ENCODE results near the gene ACKR3. TPM values are rescaled to one million over a fixed set of nuclear protein-coding genes. Genes with fewer than 3 reads are reported as not detected.

The ACKR3 gene
- total and polyA plus RNA-seq, 2 experiments from 2014 or later, result 1.0 to 3.0 TPM

DNA sequence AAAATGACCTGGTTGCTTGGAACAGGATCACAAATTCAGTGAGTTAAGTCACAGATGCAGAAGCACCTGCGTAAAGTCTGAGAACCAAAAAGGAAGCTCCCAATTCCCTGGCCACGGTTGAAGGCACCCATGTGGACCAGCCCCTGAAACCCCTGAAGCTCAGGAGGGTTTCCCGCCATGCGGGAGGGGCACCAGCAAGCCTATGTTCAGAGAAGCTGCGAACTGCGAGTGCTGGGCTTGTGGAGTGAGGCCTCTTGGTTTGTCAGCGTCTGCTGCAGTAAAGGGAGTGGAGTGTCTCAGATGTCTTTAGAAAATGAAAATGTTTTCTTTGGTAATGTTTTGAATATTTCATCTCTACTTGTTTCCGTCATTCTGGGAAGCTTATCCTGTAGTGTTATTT, 16.1 kb upstream of the ACKR3 start:
- H3K4me3 ChIP-seq, result no peak overlapping the region
- ATAC-seq, result no peak
- no peak overlapping the region for H3K4me2 ChIP-seq
- H3K9me3 Mint-ChIP-seq, result peaks cover 6% of the 10 kb centered on the region; the same call in 1 of the 3 replicates
- H4K20me1 ChIP-seq (replicated peaks; ENCODE audit: insufficient read depth), result no peaks in the 10 kb centered on the region
- TF ChIP-seq STAT1 (IDR thresholded peaks at IDR 0.05; ENCODE audit: unreplicated experiment) (no peak), JUNB (IDR thresholded peaks at IDR 0.05; ENCODE audit: unreplicated experiment) (no peak), NANOG (IDR thresholded peaks at IDR 0.05; ENCODE audit: borderline replicate concordance) (no peak), CREB1 (CRISPR knock-in tag; IDR thresholded peaks at IDR 0.05; ENCODE audit: low read depth) (no peak), EZH2 (IDR thresholded peaks at IDR 0.05; ENCODE audit: low read depth, unreplicated experiment) (no peak), POLR2AphosphoS5 (IDR thresholded peaks at IDR 0.05; ENCODE audit: low read depth) (no peak), ZNF114 (CRISPR knock-in tag; IDR thresholded peaks at IDR 0.05) (no peak), ETS1 (IDR thresholded peaks at IDR 0.05) (no peak), EZH2phosphoT487 (IDR thresholded peaks at IDR 0.05; ENCODE audit: unreplicated experiment) (no peak), ZNF462 (CRISPR knock-in tag; IDR thresholded peaks at IDR 0.05) (no peak), ZNF331 (CRISPR knock-in tag; IDR thresholded peaks at IDR 0.05; ENCODE audit: low read depth) (no peak)
- TF ChIP-seq, protein P1, sequence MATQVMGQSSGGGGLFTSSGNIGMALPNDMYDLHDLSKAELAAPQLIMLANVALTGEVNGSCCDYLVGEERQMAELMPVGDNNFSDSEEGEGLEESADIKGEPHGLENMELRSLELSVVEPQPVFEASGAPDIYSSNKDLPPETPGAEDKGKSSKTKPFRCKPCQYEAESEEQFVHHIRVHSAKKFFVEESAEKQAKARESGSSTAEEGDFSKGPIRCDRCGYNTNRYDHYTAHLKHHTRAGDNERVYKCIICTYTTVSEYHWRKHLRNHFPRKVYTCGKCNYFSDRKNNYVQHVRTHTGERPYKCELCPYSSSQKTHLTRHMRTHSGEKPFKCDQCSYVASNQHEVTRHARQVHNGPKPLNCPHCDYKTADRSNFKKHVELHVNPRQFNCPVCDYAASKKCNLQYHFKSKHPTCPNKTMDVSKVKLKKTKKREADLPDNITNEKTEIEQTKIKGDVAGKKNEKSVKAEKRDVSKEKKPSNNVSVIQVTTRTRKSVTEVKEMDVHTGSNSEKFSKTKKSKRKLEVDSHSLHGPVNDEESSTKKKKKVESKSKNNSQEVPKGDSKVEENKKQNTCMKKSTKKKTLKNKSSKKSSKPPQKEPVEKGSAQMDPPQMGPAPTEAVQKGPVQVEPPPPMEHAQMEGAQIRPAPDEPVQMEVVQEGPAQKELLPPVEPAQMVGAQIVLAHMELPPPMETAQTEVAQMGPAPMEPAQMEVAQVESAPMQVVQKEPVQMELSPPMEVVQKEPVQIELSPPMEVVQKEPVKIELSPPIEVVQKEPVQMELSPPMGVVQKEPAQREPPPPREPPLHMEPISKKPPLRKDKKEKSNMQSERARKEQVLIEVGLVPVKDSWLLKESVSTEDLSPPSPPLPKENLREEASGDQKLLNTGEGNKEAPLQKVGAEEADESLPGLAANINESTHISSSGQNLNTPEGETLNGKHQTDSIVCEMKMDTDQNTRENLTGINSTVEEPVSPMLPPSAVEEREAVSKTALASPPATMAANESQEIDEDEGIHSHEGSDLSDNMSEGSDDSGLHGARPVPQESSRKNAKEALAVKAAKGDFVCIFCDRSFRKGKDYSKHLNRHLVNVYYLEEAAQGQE (IDR thresholded peaks at IDR 0.05; ENCODE audit: unreplicated experiment), result no peak
- TF ChIP-seq, protein P2, sequence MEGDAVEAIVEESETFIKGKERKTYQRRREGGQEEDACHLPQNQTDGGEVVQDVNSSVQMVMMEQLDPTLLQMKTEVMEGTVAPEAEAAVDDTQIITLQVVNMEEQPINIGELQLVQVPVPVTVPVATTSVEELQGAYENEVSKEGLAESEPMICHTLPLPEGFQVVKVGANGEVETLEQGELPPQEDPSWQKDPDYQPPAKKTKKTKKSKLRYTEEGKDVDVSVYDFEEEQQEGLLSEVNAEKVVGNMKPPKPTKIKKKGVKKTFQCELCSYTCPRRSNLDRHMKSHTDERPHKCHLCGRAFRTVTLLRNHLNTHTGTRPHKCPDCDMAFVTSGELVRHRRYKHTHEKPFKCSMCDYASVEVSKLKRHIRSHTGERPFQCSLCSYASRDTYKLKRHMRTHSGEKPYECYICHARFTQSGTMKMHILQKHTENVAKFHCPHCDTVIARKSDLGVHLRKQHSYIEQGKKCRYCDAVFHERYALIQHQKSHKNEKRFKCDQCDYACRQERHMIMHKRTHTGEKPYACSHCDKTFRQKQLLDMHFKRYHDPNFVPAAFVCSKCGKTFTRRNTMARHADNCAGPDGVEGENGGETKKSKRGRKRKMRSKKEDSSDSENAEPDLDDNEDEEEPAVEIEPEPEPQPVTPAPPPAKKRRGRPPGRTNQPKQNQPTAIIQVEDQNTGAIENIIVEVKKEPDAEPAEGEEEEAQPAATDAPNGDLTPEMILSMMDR (conservative IDR thresholded peaks at IDR 0.05; ENCODE audit: low read depth in 2 of 2), result no peak
- peaks cover 6% of the 10 kb centered on the region for H3K4me1 ChIP-seq (ENCODE audit: insufficient read depth)
- no peaks in the 10 kb centered on the region for H3K27me3 ChIP-seq (ENCODE audit: insufficient read depth)
- no peak overlapping the region for H3K27ac ChIP-seq (ENCODE audit: low read depth)
- H3K27ac Mint-ChIP-seq, result no peak overlapping the region
- H3K4me1 Mint-ChIP-seq, result peaks cover 30% of the 10 kb centered on the region
- H3K36me3 ChIP-seq (ENCODE audit: insufficient read depth), result no peaks in the 10 kb centered on the region
- no peaks in the 10 kb centered on the region for H3K79me2 ChIP-seq (replicated peaks; ENCODE audit: insufficient read depth)
- H3K27me3 Mint-ChIP-seq (ENCODE audit: insufficient read depth, low read depth, poor library complexity), result peaks cover 11% of the 10 kb centered on the region
- no peaks in the 10 kb centered on the region; the same call in 2 of the 3 replicates for H3K36me3 Mint-ChIP-seq (ENCODE audit: low read depth)
- no peak overlapping the region for H3K4me3 Mint-ChIP-seq
- no peak for DNase-seq (ENCODE audit: low spot score)
- H2AFZ ChIP-seq, result no peak overlapping the region
- H3F3A ChIP-seq (replicated peaks; ENCODE audit: low read depth), result no peaks in the 10 kb centered on the region
- peaks cover 9% of the 10 kb centered on the region; the same call in 1 of the 2 replicates for H3K9me2 ChIP-seq (ENCODE audit: insufficient read depth)

Data from GM23338 (cell line).